IPS-NIHi11 (cell line): ENCODE measurements around the gene UBB.

Experiments used
- DNase-seq: peaks from one replicate; pipeline ENCODE4 v3.0.0; 2012; ENCODE audit warnings: mixed read lengths, low spot score

UBB gene

DNA sequence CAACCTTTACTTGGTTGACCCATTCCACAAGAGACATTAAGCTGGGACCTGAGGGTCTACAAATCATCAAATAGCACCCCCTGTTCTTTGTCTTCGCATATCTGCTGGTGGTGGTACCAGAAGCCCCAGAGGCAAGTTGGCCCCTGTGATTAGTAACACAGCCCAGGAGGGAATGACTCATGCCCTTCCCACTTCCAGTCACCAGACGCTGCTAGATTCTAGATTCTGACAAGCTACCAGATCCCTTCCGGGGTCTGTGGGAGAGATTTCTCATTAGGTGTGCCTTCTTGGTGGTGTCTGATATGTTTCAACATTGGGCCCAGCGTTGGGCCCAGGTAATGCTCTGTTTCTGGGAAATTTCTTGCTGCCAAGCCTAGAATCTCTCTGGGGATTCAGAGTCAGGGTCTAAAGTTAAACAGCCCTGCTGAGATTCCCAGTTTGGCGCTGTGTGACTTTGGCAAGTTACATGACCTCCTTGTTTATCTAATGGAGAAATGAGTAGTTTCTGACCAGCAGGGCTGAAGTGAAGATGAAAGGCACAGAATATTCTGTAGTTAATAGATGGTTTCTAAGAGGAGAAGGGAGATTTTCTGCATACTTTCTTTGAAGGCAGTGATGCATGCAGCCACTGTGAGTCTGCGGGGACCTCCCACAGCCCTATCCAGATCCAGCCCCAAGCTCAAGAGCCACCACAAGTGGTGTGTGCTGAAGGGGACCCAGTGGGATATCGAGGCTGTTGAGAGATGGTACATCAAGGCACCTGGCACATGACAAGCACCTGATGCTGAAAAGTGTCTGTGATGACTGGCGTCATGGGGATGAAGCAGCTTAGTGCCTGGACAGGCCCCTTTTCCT is 38.4 kb downstream of the UBB start:
- peak; percentile 40 for DNase-seq

DNA sequence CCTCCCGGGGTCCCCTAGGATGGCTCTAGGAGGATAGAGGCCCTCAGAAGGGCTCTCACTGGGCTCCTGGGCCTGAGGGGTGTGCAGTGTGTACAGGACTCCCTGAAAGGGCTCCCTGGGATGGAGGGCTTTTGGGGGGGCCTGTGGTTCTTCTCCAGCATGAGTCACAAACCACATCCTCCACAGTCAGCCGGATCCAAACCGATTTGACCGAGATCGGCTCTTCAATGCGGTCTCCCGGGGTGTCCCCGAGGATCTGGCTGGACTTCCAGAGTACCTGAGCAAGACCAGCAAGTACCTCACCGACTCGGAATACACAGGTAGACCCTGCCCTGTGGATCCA is 39.0 kb downstream of the UBB start:
- peak; percentile 1 for DNase-seq

GRCh38 chr17:16422416-16422815 is 41.5 kb downstream of the UBB start:
- DNase-seq: no peak

DNA sequence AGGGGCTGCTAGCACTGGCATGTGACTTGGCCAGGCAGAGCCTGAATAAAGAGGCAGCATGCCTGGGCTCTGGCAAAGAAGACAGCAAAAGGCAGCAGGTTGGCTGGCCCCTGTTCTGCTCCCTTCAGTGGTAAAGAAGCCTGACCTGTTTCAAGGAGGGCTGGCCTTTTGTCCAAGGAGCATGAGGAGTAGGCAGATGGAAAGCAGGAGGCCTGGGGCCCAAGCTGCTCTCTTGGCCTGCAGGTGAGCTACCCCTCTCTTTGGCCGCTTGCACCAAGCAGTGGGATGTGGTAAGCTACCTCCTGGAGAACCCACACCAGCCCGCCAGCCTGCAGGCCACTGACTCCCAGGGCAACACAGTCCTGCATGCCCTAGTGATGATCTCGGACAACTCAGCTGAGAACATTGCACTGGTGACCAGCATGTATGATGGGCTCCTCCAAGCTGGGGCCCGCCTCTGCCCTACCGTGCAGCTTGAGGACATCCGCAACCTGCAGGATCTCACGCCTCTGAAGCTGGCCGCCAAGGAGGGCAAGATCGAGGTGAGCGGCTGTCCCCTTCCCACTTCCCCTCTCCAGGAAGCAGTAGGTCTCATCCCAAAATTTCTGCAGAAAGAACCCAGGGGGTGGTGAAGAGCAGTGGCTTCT is 42.5 kb downstream of the UBB start:
- DNase-seq: no peak

DNA sequence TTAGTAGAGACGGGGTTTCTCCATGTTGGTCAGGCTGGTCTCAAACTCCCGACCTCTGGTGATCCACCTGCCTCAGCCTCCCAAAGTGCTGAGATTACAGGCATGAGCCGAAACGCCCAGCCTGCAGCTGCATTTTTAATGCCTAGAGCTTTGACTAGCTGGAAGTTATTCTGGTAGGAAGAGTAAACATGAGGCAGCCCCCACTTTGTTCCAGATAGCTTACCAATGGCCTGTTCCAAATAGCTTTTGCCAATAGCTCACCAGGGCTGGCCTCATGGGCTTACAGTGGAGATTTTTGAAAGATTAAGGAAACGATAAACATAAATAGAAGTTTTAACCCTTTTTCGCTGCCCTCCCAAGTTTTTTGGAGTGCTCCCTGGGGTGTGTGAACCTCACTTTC is 44.3 kb downstream of the UBB start:
- no peak for DNase-seq

GRCh38 chr17:16425698-16426659 is 45.1 kb downstream of the UBB start:
- no peak for DNase-seq

DNA sequence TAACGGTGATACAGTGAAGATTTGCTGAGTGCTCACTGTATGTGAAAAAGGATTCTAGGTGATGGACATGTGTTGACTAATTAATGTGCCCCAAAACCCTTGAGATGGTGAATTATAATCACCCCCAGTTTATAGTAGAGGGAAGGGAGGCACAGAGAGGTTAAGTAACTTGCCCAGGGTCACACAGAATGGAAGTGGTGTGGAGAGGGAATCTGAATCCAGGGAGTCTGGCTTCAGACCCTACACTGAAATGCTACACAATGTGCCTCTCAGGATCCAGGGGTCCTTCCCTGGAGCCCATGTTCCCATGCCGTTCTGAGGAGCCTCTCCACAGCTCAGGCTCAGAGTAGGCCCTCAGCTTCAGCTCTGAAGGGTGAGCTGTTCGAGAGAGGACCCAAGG is 46.1 kb downstream of the UBB start:
- DNase-seq: no peak

DNA sequence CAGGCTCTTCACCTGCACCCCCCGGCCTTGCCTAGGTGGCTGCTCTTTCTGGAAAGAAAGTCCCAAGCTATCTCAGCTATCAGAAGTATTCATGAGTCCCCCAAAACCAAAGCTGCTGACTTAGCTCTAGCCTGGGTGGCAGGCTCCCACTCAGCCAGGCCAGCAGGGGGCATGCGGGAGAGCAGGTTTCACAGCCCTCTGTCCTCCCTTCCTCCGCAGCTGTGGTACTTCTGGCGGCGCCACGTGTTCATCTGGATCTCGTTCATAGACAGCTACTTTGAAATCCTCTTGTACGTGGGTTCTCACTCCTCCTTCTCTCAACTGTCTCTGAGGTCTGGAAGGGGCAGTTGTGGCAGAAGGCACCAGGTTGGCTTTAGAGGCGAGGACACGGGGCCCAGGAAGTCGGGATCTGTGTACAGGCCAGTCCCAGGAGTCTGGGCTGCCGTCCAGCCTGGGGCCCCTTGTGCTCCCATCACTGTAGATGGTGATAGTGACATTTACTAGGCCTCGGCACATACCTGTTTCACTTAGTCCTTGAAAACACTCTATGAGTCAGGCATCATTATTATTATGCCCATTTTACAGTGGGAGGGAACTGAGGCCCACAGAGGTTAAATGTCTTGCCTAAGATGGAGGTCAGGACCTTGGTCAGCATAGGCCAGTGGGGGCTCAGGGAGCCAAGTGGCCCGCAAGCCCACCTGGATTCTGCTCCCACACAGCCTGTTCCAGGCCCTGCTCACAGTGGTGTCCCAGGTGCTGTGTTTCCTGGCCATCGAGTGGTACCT is 47.4 kb downstream of the UBB start:
- peak; percentile 87 for DNase-seq

DNA sequence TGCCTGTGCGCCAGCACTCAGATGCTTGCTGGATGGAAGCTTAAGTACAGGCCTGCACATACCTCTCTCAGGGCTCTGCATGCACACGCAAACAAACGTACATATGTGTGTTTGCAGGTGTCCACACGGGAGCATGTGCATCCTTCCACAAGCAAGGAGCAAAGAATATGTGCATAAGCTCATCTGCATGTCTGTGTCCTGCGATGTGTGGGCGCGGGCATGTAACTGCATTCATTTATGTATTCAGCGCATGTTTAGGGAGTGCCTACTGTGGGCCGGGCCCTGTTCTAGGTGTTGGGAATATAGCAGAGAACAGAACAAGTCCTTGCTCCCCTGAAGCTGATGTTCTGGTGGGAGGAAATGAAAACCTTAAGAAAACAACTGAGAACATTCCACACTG is 48.2 kb downstream of the UBB start:
- no peak for DNase-seq

GRCh38 chr17:16430650-16431049 is 49.8 kb downstream of the UBB start:
- no peak for DNase-seq

GRCh38 chr17:16432017-16432416 is 51.1 kb downstream of the UBB start:
- DNase-seq: no peak
